ENCODE results near the gene DGKG.

DGKG gene

GRCh38 chr3:186200726-186201125, 161.3 kb downstream of the DGKG start:
- no peak for DNase-seq

DNA sequence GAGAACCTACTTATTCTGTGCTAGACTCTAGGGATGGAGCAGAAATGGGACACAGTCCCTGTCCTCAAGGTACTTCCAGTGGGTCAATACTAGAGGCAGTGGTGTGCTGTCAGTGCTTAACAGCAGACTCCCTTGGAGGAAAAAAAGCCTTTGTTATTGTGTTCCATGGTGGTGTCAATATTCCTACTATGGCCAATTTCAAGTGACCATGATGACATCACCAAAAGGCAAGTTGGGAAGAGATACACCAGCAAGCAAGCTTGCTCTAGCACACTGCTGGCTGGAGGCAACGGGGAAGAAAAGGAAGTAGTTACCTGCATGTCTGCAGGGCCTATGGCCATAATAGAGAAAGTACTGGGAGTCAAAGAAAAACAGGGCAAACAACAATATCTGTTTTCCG, 163.6 kb downstream of the DGKG start:
- DNase-seq = no peak

GRCh38 chr3:186194451-186194811, 167.6 kb downstream of the DGKG start:
- no peak for DNase-seq

GRCh38 chr3:186193534-186194450, 168.2 kb downstream of the DGKG start:
- no peak for DNase-seq

- no peak for DNase-seq
Observed at GRCh38 chr3:186192823-186193222, 169.2 kb downstream of the DGKG start.

DNA sequence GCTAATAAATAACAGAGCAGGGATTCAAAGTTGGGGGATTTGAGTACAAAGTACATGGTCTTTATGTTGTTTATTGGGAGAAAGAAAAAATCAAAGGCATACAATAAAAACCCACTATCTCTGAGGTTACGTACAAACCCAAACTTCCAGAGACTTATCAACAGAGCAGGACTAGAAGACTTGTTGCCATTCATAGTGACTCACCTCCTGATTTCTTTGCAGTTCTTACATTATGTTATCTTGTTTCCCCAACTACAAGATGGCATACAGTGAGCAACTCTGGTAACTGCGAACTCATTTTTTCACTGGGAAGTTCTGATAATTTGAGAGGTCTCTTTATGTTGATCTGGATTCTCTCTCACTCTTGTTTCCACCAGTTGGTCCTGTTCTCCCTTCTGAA, 172.5 kb downstream of the DGKG start:
- DNase-seq = no peak

- DNase-seq = no peak
Observed at GRCh38 chr3:186187401-186188275, 174.4 kb downstream of the DGKG start.

GRCh38 chr3:186185194-186185787, 176.7 kb downstream of the DGKG start:
- no peak for DNase-seq

GRCh38 chr3:186184021-186184420, 178.0 kb downstream of the DGKG start:
- no peak for DNase-seq

- DNase-seq = no peak
Observed at GRCh38 chr3:186182850-186183249, 179.2 kb downstream of the DGKG start.

GRCh38 chr3:186181901-186182300, 180.1 kb downstream of the DGKG start:
- no peak for DNase-seq

GRCh38 chr3:186180891-186181481, 181.0 kb downstream of the DGKG start:
- DNase-seq = no peak

DNA sequence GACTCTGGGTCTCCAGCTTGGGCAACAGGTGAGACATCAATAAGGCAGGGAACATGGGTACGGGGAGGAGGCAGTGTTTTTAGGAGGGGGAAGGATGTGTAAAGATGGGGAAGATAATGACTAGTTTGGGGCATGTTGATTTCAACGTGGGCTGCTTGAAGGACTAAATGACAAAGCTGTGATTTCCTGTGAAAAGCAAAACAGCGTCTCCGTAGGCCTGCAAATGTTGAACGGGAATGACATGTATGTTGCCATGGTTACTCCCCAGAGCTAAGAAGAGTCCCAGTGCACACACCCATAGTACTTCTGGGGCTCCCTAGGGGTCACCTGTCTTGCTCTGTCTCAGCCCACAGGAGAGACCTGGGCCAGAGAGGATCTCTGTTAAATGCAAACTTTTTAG, 181.9 kb downstream of the DGKG start:
- DNase-seq = no peak

- DNase-seq = no peak
Observed at GRCh38 chr3:186178412-186178811, 183.6 kb downstream of the DGKG start.

DNA sequence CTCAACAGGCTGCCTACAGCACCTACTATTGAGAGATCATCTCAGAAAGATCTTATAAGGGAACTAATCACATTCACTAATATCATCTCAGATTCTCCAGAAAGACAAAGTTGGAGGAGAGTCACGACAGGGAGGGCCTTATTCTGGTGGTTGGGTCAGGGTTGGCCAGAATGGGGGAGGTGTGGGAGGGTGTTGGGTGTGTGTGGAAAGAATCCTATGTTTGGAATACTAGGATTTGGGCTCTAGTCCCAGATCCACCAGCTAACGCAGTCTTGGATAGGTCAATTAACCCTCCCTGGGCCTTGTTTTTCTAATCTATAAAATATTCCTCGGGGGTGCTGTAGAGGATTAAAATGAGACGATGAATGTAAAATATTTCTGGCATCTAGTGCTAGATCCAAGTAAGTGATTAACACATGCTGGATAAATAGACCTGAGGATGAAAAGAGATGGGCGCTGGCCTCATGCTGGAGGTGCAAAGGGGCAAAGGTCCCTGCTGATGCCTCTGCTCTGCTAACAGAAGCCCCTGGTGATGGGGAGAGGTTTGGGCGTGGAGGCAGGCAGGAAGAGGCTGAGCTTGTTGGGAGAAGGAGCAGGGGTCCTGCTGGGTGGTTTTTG, 185.6 kb downstream of the DGKG start:
- DNase-seq = no peak

DNA sequence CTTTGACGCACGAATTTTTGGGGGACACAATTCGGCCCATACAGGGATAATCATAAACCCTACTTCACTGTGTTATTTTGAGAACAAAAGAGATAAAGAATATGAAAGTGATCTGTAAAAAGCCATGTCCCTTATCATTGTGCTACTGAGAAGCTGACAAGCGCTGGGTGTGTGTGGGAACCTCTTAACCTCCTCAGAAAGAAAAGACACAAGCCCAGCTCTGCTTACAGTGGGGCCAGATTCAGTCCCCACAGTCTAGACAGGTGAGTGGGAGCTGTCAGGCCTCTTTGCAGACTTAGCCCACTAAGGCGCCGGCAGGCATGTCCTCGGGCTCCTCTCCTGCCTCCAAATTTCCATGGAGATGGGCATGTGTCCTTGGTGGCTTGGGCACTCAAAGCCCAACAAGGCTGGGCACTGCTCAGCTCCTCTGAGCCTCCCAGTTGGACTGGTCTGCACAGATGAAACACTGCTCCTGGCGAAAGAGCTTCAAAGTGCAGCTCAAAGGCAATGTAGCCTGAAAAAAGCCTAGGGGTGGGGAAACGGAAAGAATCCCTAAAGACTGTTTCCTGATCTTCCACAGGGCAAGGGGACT, 188.7 kb downstream of the DGKG start:
- DNase-seq = no peak

- DNase-seq = no peak
Observed at GRCh38 chr3:186172353-186172752, 189.7 kb downstream of the DGKG start.

DNA sequence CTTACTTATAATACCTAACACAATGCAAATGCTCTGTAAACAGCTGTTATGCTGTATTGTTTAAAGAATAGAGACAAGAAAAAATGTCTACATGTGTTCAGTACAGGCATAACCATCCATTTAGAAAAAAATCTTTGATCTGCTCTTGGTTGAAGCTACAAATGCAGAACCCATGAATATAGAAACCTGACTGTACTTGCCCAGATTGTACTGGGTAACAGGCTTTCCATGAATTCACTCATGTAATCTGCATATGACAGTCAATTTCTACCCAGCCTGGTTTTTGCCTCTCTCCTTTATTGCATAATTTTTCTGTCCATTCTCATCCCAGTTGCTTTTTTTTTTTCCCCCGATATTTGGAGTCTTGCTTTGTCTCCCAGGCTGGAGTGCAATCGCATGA, 190.5 kb downstream of the DGKG start:
- DNase-seq = no peak

DNA sequence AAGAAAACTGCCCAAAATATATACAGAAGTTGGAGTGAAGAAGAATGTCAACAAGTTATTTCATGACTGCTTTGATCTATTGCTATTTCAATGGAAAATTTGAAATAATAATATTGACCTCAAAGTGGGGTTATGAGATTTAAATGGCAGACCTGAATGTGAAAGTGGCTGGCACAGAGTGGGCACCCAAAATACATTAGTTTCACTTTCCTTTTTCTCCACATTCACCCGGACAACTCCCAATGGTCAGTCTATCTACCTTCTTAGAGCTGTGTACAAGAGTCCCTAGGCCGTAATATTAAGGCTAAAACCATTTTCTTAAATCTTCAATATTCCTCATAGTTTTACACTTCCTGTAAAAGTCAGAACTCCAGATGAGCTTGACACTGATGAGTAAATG, 191.5 kb downstream of the DGKG start:
- DNase-seq = no peak

- DNase-seq = no peak
Observed at GRCh38 chr3:186169379-186169778, 192.7 kb downstream of the DGKG start.

- no peak for DNase-seq
Observed at GRCh38 chr3:186168976-186169375, 193.1 kb downstream of the DGKG start.

- no peak for DNase-seq
Observed at GRCh38 chr3:186167646-186168395, 194.2 kb downstream of the DGKG start.

Data from NCI-H2081 treated with DMSO at 0.1 percent for 48 hours (cell line).